NCI-H1930 (cell line): ENCODE data around the gene AVPR2.
A peak's percentile ranks its signal among the peaks of the same experiment; 100 is the strongest.

Source experiments
- DNase-seq, 2 experiments: peaks; one replicate each; lab custom pipeline; 2025; lab: John Stamatoyannopoulos, UW

Gene AVPR2

DNA sequence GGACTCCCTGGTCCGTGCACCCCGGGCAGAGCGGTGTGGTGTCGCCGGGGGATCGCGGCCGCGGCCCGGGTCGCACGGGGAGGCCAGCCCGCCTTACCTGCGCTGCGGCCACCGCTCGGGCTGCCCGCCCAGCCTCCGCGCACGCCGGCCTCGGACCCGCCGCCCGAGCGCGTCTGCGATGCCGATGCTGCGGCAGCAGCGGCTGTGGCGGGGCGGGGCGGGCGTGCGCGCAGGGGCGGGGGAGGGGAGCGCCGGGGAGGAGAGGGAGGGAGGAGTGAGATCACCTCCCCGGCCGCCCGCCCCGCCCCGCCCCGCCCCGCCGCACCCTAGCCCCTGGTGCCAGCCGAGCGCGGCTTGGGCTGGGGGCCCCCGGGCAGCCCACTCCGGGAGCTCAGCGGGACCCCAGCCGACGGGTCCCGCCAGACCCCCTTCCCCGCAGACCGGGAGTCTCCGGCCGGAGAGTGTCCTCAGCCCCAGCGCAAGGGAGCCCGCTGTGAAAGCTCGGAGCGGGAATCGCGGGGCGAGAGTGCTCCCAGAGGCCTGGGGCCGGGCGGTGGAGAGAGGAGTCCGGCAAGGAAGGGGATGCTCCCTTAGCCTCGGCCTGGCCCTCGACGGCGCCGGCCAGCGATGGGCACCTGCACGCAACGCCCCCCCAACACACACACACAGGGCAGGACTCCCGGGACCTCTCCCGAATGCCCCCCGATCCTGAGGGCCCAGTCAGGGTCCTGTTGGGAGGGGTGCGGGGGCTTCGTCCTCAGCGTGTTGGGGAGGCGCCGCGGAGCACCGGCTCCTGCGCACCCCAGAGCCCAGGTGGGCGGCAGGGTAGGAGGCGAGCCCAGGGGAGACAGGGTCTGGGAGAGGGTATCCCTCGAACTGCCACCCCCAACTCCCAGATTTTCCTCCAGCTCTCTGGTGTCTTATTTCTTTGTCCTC, 18.2 kb upstream of the AVPR2 start, which contains the start of gene L1CAM:
Gene L1CAM, minus strand, starts transcription at position 206 of the 936 bp plus-strand sequence. CDS start 10,337 bp downstream, outside the sequence.
- DNase-seq, result peak; percentile 23 to 27

DNA sequence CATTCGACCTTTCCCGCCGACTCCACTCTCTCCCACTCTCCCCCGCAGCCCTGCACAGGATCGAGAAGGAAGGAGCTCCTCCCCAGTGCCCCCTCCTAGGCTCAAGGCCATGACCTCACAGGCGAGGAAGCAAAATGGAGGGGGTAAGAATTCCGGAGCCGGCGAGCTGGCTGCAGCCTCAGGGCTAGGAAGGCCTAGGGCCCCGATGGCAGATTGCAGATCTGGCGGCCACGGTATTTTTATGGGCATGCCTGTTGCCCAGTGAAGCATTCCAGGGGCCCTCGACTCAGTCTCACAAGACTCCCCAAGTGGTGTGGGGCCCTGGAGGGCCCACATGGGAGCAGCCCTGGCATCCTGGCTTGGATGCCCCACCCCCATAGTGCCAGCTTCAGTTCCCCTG, 17.6 kb upstream of the AVPR2 start:
- no peak for DNase-seq

- no peak for DNase-seq
These were observed 17.1 kb upstream of the AVPR2 start for GRCh38 chrX:153887385-153887784.

GRCh38 chrX:153888344-153888743, 16.1 kb upstream of the AVPR2 start:
- DNase-seq, result no peak

- DNase-seq, result no peak
These were observed 15.3 kb upstream of the AVPR2 start for GRCh38 chrX:153889123-153889522.

- no peak for DNase-seq
These were observed 6.6 kb upstream of the AVPR2 start for GRCh38 chrX:153897899-153898298.

- no peak for DNase-seq
These were observed 3.4 kb upstream of the AVPR2 start for GRCh38 chrX:153900831-153901752.

DNA sequence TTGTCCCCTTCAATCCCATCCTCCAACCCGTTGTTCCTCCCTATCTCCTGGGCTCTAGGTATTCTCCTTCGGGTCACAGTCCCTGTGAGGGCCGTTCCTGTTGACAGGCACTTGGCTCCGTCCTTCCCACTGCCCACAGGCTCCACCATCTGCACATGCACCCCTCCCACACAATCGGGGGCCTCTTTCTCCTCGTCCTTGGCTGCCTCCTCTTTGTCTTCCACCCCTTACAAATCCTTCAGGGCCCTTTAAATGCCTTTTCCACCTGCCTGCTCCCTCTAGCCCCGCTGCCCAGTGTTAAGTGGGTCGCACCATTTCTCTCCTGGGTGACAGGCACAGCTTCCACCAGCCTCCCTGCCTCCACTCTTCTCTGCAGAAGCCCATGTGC, 2.7 kb upstream of the AVPR2 start:
- no peak for DNase-seq

DNA sequence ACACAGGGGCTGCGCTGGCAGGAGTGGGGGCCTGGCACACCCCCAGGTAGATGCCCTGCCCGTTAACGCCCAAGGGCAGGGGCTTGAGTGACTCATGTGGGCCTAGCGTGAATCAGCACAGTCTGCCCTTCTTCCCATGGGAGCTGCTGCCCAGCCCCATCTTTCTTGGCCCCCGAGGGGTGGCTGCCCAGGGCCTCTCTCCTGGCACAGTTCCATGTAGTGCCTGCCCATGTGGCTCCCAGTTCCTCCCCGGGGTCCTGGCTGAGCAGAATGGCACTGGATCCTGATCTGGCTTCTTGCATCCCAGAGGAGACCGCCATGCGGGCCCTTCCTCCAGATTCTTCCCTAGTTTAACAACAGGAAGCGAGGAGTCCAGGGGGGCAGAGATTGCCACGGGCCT, 2.1 kb upstream of the AVPR2 start:
- DNase-seq, result no peak

- DNase-seq, result no peak
These were observed 1.1 kb upstream of the AVPR2 start for GRCh38 chrX:153903238-153903980.

- DNase-seq, result no peak
These were observed 1.1 kb downstream of the AVPR2 start for GRCh38 chrX:153905481-153906095.

DNA sequence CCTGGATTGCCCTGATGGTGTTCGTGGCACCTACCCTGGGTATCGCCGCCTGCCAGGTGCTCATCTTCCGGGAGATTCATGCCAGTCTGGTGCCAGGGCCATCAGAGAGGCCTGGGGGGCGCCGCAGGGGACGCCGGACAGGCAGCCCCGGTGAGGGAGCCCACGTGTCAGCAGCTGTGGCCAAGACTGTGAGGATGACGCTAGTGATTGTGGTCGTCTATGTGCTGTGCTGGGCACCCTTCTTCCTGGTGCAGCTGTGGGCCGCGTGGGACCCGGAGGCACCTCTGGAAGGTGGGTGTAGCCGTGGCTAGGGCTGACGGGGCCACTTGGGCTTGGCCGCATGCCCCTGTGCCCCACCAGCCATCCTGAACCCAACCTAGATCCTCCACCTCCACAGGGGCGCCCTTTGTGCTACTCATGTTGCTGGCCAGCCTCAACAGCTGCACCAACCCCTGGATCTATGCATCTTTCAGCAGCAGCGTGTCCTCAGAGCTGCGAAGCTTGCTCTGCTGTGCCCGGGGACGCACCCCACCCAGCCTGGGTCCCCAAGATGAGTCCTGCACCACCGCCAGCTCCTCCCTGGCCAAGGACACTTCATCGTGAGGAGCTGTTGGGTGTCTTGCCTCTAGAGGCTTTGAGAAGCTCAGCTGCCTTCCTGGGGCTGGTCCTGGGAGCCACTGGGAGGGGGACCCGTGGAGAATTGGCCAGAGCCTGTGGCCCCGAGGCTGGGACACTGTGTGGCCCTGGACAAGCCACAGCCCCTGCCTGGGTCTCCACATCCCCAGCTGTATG, 1.8 kb downstream of the AVPR2 start:
- DNase-seq, result no peak

DNA sequence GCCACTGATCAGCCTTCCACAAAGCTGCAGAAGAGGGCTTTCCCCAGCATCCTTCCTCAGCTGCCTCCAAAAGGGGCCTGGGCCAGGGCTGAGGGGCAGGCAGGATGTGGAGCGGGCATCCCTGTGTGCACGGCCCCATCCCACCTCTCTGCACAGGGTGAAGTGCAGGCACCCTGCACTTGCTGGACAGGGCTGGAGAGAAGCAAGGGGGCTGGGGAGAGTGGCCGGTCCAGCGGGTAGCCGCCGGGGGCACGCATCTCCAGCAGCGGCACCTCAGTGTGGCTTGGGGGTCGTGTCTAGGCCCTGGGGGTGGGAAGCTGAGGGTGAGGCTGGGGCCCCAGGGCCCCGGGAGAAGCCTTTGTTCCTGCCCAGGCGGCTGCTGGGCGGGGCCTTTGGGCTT, 3.0 kb downstream of the AVPR2 start:
- DNase-seq, result no peak

- DNase-seq, result no peak
These were observed 3.9 kb downstream of the AVPR2 start for GRCh38 chrX:153908219-153908860.

GRCh38 chrX:153909024-153909979, 4.8 kb downstream of the AVPR2 start:
- DNase-seq, result no peak

DNA sequence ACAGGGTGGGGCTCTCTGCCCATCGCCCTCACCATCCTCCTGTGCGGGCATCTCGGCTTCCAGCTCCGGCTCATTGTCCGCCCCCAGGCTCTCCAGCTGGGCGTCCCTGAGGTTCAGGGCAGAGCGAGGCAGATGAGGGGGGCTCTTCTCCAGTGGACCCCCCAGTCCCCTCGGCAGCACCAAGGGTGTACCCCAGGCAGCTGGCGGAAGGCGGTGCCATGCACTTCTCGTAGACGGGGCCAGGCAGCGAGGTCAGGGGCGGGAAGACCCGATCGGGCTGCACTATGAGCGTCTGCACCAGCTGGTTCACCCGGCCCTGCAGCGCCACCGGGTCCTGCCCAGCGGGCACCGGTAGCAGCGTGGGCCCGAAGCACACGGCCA, 5.5 kb downstream of the AVPR2 start:
- DNase-seq, result no peak

DNA sequence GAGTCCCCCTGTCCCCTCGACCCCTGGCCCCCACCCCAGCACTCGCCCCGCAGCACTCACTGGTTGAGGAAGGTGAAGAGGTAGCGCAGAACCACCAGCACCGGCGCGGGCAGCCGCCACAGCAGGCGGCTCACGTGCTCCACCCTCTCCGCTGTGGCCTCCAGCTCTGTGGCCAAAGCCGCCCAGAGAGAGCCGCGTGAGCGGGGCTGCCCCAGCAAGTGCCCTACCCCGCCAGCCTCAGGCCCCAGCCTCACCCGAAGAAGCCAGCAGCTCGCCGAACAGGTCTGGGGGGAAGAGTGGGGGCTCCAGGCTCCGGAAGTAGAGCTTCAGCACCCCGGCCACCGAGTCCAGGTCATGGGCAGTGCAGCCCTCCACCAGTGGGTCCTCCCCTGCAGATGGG, 6.0 kb downstream of the AVPR2 start:
- DNase-seq, result no peak

DNA sequence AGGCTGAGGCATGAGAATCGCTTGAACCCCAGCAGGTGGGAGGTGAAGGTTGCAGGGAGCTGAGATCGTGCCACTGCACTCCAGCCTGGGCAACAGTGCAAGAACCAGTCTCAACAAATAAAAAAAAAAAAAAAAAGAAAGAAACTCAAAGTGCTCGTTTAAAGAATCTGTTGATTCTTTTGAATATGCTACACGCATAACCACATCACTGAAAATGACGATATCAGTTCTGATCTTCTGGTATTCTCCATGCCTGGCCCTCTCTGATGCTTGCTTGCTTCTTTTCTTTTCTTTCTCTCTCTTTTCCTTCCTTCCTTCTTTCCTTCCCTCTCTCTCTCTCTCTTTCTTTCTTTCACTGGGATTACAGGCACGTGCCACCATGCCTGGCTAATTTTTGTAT, 7.3 kb downstream of the AVPR2 start:
- no peak for DNase-seq

DNA sequence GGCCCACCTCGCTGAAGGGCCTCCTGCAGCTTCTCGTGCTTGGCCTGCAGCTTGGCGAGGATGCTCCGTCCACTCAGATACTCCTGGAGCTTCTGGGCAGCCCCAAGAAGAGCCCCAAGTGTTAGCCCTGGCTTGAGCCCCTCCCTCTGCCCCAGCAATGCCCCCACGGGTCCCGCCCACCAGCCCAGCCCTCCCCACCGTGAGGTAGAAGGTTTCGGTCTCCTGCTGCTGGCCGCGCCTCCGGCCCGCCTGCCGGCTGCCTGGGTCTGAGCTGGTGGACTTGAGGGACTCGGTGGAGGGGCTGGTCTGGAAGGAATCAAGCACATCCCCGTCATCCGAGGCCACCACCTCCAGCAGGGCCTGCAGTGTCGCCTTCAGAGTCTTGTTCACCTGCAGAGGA, 8.7 kb downstream of the AVPR2 start:
- DNase-seq, result no peak
